Stimulated activated CD4-positive, alpha-beta T cell treated with anti-CD3 and anti-CD28 coated beads, Interleukin-2, amount 100 ng/mL, for 48 hours (primary cell): ENCODE results near the gene ZDHHC9.
"Not testable (repeated sequence)": the region's sequence is repeated elsewhere in the genome, so short reads cannot be mapped to it uniquely, and the experiment has no call there.

Source experiments
- DNase-seq, 2 donors: peaks; one replicate each; pipeline ENCODE4 v3.0.0-alpha.2; 2020

Gene ZDHHC9

GRCh38 chrX:129843459-129844306 is at the start of gene ZDHHC9:
ZDHHC9 (minus strand) TSS chrX:129843886; CDS start chrX:129841945, 1,941 bp downstream.
- peak; percentile 70 to 74 for DNase-seq

DNA sequence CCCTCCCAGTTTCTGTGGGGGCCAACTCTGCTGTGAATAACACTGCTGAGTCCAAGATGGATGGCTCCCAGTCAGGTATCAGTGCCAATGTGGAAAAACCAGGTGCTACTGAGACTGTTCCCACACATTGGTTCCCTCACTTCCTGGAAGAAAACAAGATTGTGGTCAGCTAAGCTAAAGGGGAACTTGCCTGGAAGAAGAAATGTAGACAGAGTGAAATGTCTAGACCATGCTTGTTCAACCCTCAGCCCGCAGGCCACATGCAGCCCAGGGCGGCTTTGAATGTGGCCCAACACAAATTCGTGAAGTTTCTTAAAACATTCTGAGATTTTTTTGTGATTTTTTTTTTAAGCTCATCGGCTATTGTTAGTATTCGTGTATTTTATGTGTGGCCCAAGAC is 33.7 kb upstream of the ZDHHC9 start:
- DNase-seq, result no peak

DNA sequence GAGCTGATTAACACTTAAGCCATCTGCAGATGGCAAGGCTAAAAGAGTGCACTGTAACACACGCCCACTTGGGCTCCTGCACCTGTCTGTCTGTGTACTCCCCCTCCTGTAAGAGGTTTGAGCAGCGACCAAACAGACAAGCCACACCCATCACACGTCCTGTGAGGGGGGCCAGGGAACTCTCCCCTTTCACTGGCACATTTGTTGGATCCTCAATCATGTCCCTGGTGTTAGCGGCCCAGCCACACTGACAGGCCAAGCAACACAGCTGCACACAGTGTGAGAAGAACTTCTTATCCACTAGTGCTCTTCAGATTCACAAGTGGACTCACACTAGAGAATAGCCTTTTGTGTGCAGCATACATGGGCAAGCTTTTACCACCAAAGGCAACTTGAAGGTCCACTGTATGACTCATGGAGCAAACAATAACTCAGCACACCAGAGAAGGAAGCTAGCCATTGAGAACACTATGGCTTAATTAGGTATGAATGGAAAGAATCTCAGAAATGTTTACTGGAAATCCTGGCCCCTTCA is 33.2 kb upstream of the ZDHHC9 start:
- no peak for DNase-seq

- no peak for DNase-seq
These were observed 32.0 kb upstream of the ZDHHC9 start for GRCh38 chrX:129875669-129876068.

- DNase-seq, result no peak
These were observed 28.8 kb upstream of the ZDHHC9 start for GRCh38 chrX:129872524-129872923.

DNA sequence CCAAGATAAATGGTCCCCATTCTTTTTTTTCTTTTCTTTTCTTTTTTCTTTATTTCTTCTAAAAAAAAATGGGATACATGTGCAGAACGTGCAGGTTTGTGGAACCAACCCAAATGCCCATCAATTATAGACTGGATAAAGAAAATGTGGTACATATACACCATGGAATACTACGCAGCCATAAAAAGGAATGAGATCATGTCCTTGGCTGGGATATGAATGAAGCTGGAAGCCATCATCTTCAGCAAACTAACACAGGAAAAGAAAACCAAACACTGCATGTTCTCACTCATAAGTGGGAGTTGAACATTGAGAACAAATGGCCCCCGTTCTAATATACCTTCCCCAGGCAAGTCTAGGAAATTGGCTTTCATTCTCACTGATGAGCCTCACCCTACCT is 22.6 kb upstream of the ZDHHC9 start:
- DNase-seq, result not testable (repeated sequence)

DNA sequence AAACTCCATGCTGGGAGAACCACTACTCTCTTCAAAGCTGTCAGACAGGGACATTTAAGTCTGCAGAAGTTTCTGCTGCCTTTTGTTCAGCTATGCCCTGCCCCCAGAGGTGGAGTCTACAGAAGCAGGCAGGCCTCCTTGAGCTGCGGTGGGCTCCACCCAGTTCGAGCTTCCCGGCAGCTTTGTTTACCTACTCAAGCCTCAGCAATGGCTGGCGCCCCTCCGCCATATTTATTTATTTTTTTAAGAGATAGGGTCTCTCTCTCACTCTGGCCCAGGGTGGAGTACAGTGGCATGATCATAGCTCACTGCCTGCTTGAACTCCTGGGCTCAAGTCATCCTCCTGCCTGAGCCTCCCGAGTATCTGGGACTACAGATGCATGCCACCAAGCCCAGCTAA is 15.4 kb upstream of the ZDHHC9 start:
- DNase-seq, result not testable (repeated sequence)

DNA sequence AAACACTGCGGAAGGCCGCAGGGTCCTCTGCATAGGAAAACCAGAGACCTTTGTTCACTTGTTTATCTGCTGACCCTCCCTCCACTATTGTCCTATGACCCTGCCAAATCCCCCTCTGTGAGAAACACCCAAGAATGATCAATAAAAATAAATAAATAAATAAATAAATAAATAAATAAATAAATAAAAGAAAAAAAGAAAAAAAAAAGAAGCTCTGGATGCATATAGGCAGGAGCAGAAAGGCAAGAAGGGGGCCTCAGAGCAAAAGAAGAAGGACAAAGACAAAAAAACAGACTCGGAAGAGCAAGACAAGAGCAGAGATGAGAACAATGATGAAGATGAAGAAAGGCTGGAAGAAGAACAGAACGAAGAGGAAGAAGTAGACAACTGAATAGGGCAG is 8.1 kb upstream of the ZDHHC9 start:
- not testable (repeated sequence) for DNase-seq

DNA sequence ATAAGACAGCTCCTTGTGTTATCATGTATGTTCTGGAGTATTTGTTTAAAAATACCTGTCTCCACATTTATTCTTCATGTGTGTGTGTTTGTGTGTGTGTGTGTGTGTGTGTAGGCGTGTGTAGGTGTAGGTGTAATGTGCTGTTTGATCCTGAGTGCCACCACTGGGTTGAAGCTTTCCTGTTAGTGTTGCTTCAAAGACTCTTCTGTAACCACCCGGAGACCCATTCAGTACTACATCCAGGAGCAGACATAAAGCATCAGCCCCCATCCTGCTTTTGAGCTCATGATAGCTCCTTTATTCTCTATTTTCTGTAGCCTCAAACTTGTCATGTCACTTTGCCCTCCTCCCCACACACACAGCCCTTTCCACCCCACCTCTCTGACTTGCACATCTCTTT is 3.0 kb upstream of the ZDHHC9 start:
- DNase-seq, result no peak

GRCh38 chrX:129845616-129846190 is 2.0 kb upstream of the ZDHHC9 start:
- no peak for DNase-seq

DNA sequence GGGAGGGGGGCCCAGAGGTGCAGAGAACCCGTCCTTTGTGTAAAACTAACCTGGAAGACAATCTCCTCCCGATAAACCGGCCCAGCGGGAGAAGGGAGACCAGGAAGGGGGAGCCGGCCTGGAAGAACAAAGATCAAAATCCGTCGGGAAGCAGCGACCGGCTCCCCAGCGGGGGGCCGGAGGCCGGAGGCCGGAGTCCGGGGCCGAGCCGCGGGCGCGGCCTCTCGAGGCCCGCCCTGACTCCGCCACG is 552 bp downstream of the ZDHHC9 start:
- no peak for DNase-seq

- no peak for DNase-seq
These were observed 1.0 kb downstream of the ZDHHC9 start for GRCh38 chrX:129842510-129843208.

DNA sequence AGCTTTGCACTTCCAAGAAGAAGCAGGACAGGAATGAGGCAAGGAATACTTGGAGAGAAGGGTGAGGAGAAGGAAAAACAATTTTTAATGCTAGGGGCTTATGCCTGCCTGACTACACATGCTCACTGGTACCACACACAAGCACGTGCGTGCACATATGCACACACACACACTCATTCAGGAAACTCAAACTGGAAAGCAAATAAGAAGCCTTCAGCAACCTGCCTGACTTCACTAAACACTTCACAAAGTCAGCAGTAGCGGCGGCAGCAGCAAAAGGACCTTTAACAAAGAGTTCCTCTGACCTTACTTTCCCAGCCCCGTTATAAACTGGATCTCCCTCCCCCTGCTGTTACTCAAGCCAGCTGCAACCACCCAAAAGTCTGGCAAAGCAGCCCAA is 3.3 kb downstream of the ZDHHC9 start:
- no peak for DNase-seq

GRCh38 chrX:129836827-129837226 is 6.9 kb downstream of the ZDHHC9 start:
- no peak for DNase-seq

- no peak for DNase-seq
These were observed 10.3 kb downstream of the ZDHHC9 start for GRCh38 chrX:129833153-129833990.

DNA sequence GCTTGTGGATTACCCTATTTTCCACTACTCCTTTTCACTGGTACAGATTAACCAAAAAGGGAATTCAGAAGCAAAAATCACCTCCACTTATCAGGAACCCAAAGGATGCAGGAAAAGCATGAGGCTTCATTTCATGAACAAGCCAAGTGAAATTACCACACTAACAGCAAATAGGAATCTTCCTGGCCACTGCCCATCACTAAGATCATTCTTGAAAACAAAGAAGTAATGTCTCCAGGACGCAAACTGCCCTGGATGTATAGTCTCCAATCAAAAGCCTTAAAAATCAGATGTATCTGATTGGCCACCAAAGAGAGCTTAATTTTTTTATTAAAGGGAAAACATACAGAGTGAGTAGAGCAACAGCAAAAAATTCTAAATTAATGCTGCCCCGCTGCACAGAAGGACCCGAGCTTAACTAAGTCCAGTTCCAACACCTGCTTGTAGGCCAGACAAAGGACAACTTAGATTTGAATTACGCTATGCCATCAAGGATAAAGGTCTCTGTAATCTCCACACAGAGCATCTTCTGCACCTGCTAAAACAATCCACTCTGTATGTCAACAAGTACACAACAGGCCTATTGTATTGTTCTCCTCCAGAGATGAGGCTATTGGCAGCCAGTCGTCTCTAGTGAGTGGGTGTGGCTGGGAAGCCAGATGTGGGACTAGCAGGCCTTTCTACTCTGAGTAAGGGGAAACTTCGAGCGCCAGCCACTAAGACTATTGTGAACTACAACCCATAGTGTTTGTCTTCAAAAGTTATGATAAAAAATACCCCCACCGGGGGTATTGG is 12.4 kb downstream of the ZDHHC9 start:
- DNase-seq, result no peak

DNA sequence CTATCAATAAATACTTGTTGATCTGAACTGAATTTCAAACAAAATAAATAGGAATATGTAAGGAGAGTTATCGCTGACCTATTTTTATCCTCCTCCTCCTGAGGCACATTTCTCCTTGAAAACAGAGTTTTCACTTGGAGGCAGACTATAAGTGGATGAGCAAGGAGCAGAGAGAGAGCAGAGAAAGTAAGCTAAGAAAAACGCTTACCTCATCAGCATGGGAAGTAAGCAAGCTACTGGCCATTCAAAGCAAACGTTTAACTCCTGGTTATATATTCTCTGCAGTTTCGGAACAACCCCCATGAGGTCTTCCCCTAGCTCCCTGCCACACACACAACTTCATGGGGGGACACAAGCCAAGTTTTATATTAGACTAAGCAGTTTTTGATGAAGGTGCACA is 13.2 kb downstream of the ZDHHC9 start:
- DNase-seq, result no peak

DNA sequence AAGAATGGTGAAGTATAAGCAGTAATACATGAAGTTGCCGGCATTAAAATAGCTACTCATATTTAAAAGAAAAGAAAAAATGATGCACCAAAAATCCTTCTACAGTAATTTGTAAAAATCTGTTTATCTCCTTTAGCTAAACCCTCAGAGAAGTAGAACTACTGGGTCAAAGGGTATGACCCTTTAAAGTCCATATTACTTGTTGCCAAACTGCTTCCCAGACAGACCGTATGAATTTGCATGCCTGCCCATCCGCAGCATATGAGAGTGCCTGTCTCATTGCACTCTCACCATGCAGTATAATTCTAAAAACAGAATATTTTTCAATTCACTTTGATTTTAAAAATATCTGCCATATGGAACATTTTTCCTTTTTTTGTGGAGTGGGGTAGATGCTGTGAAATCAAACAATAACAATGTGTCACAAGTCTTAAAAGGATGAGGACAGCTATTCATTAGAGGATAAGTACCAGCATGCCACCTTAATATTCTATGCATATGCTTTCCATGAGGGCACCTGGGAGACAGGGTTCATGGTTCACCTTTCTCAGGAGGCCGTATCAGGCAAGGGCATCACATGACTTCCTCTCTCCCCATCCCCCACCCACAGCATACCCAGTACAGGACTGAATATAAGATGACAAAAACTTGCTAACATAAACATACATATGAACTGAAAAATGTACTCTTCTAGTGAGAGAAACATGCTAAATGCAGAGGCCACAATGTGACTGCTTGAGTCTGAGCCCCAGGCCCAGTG is 17.8 kb downstream of the ZDHHC9 start:
- no peak for DNase-seq

- DNase-seq, result no peak
These were observed 19.1 kb downstream of the ZDHHC9 start for GRCh38 chrX:129824620-129825019.

DNA sequence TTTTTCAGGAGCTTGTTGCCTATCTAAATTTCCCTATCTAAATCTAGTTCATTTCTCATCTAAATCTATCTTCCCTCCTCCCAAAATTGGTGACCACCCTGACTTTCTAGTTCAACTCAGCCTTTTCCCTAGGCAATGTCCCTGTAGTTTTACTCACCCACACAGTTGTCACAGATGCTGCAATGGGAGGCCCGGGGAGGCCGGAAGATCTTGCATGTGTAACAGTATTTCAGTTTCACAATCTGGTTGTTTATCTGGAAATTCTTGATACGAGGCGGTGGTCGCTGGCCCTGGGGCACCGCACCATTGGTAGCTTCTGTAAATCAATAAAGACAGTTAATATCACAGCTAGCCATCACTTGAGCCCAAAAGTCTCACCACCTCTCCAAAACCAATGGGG is 20.2 kb downstream of the ZDHHC9 start:
- no peak for DNase-seq

DNA sequence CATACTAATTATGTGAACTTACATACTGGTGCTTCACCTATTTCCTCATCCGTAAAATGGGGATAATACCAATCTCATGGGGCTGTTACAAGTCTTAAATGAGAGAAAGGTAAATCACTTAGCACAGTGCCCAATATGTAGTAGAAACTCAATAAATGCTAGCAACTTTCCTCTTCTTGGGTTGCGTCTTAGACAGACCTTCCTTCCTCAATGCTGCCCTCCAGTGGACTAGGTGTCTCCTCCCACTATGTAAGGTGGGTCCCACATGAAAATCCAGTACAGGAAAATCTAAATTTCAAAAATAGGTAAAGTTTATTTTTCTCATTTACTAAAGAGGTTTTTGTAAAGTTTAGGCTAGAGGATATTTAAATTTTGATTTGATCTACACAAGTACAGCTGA is 20.6 kb downstream of the ZDHHC9 start:
- DNase-seq, result peak; percentile 25 to 32
